Fibroblast of upper back skin (primary cell): ENCODE measurements around the gene MUC3A.

Experiments used
- DNase-seq: peaks from one replicate; pipeline ENCODE4 v3.0.0-alpha.2; 2013

The MUC3A gene

GRCh38 chr7:100947792-100948191 lies 1.5 kb upstream of the MUC3A start:
- no peak for DNase-seq

GRCh38 chr7:100949933-100950443 lies 654 bp downstream of the MUC3A start:
- DNase-seq = no peak

- DNase-seq = no peak
These were observed 1.8 kb downstream of the MUC3A start for GRCh38 chr7:100951172-100951571.

GRCh38 chr7:100951888-100952560 lies 2.7 kb downstream of the MUC3A start:
- no peak for DNase-seq

GRCh38 chr7:100952641-100953040 lies 3.3 kb downstream of the MUC3A start:
- no peak for DNase-seq

GRCh38 chr7:100957832-100958421 lies 8.6 kb downstream of the MUC3A start:
- DNase-seq = no peak

- no peak for DNase-seq
These were observed 10.6 kb downstream of the MUC3A start for GRCh38 chr7:100959894-100960293.

- no peak for DNase-seq
These were observed 13.2 kb downstream of the MUC3A start for GRCh38 chr7:100962537-100962936.

- DNase-seq = no peak
These were observed 14.1 kb downstream of the MUC3A start for GRCh38 chr7:100963386-100963785.

GRCh38 chr7:100963874-100964273 lies 14.5 kb downstream of the MUC3A start:
- DNase-seq = no peak

- no peak for DNase-seq
These were observed 15.3 kb downstream of the MUC3A start for GRCh38 chr7:100964630-100965029.

- no peak for DNase-seq
These were observed 15.8 kb downstream of the MUC3A start for GRCh38 chr7:100965045-100965722.

- DNase-seq = peak; percentile 28
These were observed 16.6 kb downstream of the MUC3A start for GRCh38 chr7:100965723-100966541.

GRCh38 chr7:100966542-100967291 lies 17.4 kb downstream of the MUC3A start:
- DNase-seq = no peak

GRCh38 chr7:100967292-100967863 lies 18.0 kb downstream of the MUC3A start:
- DNase-seq = no peak

GRCh38 chr7:100968031-100968430 lies 18.7 kb downstream of the MUC3A start:
- DNase-seq = no peak

- DNase-seq = no peak
These were observed 19.3 kb downstream of the MUC3A start for GRCh38 chr7:100968650-100969049.

- no peak for DNase-seq
These were observed 19.8 kb downstream of the MUC3A start, which contains the start of gene MUC12 for GRCh38 chr7:100969066-100969615. Gene MUC12, plus strand, starts transcription at chr7:100969565. Its CDS starts 58 bp downstream, at chr7:100969623.

- no peak for DNase-seq
These were observed 22.0 kb downstream of the MUC3A start for GRCh38 chr7:100971111-100972001.

GRCh38 chr7:100972002-100972347 lies 22.6 kb downstream of the MUC3A start:
- DNase-seq = no peak

- DNase-seq = no peak
These were observed 24.7 kb downstream of the MUC3A start for GRCh38 chr7:100974021-100974420.
